Bronchial epithelial cell (primary cell): ENCODE data around the gene LTBP3. TPM values are rescaled to one million over a fixed set of nuclear protein-coding genes. Genes with fewer than 3 reads are reported as not detected.

Experiments
- DNase-seq: peaks from one replicate; pipeline ENCODE4 v3.0.0-alpha.2; 2010; ENCODE audit warnings: low read depth
- FAIRE-seq: peaks from 2 replicates; lab custom pipeline; 2011; peaks lifted over from hg19 to GRCh38; lab: Jason Lieb, UNC
- H3K27me3 ChIP-seq: 2 replicates; pipeline ENCODE4 v1.5.1; 2011; ENCODE audit warnings: low read length; ENCODE audit not compliant: control insufficient read depth, insufficient read depth
- H3K36me3 ChIP-seq: 2 replicates; pipeline ENCODE4 v1.5.1; 2011; ENCODE audit warnings: low read length; ENCODE audit not compliant: control insufficient read depth, insufficient read depth
- H3K4me3 ChIP-seq: 2 replicates; pipeline ENCODE4 v1.5.1; 2011; ENCODE audit warnings: mild to moderate bottlenecking, low read depth, low read length, control low read depth
- total RNA-seq: library from RNA; depleted of rRNA; stranded (reverse); fragments of >200 nt; gene quantifications from 2 replicates; pipeline ENCODE4 v1.2.1, GENCODE V29; 2014
- TF ChIP-seq, protein P1 (sequence below): IDR thresholded peaks from 2 replicates; pipeline ENCODE4 v1.5.1; 2011; ENCODE audit warnings: mild to moderate bottlenecking, moderate library complexity, low read length, control low read depth, inconsistent platforms; ENCODE audit not compliant: insufficient read depth, severe bottlenecking

The LTBP3 gene
- total RNA-seq, 1 donor from 2014 or later, result 35.0 TPM

DNA sequence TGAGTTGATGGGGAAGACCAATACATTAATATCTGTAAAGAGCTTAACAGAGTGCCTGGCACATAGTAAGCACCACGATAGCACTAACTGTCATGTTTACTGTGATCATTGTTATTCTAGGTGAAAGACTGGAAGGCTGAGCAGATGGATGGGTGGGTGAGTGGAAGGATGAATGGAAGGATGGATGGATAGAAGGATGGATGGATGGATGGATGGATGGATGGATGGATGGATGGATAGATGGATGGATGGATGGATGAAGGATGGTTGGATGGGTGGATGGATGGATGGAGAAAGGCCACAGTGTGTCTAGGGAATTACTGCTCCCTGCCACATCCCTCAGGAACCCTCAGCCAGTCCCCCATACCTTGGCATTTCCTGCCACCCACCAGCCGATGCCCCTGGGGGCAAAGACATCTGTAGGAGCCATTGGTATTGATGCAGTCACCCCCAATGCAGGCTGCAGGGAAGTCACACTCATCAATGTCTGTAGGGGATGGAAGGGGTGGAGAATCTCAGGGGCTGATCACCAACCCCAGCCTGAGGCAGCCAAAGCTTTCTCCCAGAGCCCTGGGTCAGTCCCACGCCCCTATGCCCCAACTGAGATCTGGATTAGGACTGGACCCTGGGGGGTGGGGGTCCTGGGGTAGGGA, 15.3 kb downstream of the LTBP3 start:
- no peak overlapping the region for H3K4me3 ChIP-seq
- H3K36me3 ChIP-seq, result peaks cover 4% of the 10 kb centered on the region
- FAIRE-seq (no peak), DNase-seq (no peak)
- no peaks in the 10 kb centered on the region for H3K27me3 ChIP-seq
- TF ChIP-seq, protein P1, sequence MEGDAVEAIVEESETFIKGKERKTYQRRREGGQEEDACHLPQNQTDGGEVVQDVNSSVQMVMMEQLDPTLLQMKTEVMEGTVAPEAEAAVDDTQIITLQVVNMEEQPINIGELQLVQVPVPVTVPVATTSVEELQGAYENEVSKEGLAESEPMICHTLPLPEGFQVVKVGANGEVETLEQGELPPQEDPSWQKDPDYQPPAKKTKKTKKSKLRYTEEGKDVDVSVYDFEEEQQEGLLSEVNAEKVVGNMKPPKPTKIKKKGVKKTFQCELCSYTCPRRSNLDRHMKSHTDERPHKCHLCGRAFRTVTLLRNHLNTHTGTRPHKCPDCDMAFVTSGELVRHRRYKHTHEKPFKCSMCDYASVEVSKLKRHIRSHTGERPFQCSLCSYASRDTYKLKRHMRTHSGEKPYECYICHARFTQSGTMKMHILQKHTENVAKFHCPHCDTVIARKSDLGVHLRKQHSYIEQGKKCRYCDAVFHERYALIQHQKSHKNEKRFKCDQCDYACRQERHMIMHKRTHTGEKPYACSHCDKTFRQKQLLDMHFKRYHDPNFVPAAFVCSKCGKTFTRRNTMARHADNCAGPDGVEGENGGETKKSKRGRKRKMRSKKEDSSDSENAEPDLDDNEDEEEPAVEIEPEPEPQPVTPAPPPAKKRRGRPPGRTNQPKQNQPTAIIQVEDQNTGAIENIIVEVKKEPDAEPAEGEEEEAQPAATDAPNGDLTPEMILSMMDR, result no peak

DNA sequence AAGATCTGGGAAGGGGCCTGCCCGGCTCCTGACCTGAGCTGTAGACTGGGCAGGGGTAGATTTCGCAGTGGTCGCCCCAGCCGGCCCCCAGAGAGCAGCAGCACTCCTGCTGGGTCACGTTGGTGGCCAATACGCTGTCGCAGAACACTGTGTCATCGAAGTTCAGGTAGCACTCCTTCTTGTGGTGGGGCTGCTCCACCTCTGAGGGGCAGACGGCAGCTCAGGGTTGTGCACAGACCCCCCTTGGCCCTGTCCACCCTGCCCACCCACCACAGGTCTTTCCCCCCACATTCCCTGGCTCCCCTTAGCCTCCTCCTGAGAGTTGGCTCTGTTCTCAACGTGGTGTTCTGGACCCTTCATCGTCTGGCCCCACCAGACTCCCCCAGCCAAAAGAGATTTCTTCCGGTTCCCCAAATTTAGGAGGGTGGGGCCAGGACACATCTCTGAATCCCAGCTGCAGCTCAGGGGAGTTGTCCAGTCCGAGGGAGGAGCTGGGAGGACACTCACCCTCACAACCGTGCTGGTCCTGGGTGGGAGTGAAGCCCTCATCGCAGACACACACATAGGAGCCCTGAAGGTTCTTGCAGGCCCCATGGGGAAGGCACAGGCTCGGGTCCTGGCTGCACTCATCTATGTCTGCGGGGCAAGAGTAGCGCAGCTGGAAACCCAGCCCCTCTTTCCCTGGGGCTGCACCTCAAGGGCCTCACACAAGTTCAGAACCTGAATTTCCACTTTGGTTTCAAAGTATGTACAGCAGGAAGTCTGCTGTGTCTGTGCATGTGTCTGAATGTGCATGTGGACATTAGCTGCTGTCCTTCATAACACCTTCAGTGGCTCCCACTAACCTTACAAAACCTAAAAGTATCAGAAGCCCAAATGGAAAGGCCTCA, 16.8 kb downstream of the LTBP3 start:
- Histone ChIP-seq H3K4me3 (peak overlapping the region; percentile 65), H3K27me3 (no peaks in the 10 kb centered on the region), H3K36me3 (peaks cover 7% of the 10 kb centered on the region)
- DNase-seq (peak; percentile 84), FAIRE-seq (peak; percentile 80)
- TF ChIP-seq, protein P1, result no peak

DNA sequence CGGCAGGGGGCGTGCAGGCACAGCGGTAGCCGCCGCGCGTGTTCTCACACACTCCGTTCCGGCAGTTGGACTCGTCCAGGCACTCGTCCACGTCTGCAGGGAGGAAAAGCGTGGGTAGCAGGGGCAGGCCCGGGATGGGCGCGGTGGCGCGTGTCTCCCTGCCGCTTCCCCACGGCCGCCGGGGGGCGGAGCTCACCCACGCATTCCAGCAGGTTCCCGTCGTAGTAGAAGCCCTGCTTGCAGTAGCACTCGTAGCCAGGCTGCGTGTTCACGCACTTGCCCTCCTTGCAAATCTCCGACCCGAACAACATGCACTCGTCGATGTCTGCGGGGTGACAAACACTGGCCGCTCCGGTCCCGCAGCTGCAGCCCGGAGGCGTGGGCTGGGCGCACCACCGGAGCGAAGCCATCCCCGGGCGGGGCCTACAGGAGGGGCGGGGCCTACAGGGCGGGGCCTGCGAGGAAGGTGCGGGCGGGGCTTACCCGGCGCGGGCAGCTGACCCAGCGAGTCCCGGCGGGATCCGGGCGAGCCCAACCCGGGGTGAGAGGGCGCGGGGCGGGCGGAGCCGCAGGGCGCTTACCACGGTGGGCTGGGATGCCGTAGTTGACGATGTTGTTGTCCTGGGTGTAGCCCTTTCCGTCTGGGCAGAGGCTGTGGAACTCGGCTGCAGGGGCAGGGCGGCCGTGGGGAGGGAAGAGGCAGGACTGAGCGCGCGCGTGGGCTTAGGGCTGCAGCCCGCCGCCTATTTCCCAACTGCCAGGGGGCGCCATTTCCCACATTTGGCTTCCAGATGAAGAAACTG, 17.7 kb downstream of the LTBP3 start:
- Histone ChIP-seq H3K36me3 (peaks cover 10% of the 10 kb centered on the region), H3K27me3 (no peaks in the 10 kb centered on the region), H3K4me3 (peak overlapping the region; percentile 65)
- TF ChIP-seq, protein P1, result peak; percentile 88
- peak; percentile 66 for DNase-seq
- no peak for FAIRE-seq

DNA sequence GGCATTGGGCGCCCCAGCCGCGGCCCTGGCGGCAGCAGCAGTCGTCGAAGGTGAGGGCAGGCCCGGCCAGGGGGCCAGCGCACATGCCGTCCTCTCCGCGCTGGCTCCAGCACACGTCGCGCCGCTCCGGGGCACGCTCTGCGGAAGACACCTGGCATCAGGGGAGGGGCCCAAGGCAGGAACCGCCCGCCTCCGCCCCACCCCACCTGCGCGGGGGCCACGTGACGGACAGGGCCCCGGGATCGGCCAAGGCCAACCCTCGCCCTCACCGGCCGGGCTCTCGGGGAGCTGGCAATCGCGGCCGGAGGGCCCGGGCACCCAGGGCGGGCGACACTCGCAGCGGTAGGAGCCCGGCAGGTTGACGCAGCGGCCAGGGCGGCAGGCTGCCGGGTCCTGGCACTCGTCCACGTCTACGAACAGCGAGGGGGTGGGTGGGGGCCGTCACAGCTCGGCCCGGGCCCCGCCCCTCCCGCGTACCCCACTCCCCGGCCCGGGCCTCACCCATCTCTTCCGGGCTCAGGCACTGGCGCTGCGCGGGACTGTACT, 18.3 kb downstream of the LTBP3 start:
- DNase-seq (peak; percentile 37), FAIRE-seq (no peak)
- H3K36me3 ChIP-seq, result peaks cover 13% of the 10 kb centered on the region
- peak overlapping the region; percentile 65 for H3K4me3 ChIP-seq
- H3K27me3 ChIP-seq, result no peaks in the 10 kb centered on the region
- TF ChIP-seq, protein P1, result no peak

DNA sequence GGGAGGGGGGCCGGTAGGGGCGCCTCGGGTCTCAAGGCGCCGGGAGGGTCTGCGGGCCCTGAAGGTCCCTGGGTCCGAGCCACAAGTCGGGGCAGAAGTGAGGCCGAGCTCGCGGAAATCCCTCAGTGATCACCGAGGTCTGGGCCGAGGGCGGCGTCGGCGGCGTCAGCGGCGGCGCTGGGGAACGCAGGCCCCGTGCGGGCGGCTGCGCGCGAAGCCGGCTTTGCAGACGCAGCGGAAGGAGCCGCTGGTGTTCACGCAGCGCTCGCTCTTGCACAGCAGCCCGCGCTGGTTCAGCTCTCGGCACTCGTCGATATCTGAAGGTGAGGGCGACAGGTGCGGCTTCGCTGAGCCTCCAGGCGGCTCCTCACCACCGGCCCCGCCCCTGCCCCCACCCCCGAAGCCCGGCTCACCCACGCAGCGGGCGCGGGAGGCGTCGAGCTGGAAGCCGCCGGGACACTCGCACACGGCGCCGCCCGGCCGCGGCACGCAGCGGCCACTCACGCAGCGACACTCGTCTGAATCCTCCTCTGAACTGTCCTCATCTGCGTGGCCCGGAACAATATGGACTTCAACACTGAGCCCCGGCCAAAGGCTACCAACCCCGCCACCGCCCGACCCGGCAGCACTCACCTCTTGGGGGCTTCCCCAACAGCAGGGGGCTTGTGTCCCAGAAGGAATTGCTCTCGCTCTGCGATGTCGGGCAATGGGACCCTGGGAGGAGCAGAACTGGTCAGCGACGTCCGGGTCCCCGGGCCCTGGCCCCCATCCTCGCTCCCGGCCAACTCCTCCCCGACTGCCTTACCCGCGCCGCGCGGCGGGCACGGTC, 19.0 kb downstream of the LTBP3 start:
- H3K27me3 ChIP-seq, result no peaks in the 10 kb centered on the region
- no peak for FAIRE-seq
- peak overlapping the region; percentile 65 for H3K4me3 ChIP-seq
- H3K36me3 ChIP-seq, result peaks cover 13% of the 10 kb centered on the region
- DNase-seq, result no peak
- TF ChIP-seq, protein P1, result no peak
